ENCODE data around the gene AKR7A2.

- TF ChIP-seq CTCF (IDR thresholded peaks at IDR 0.05): no peak
- TF ChIP-seq POLR2A (IDR thresholded peaks at IDR 0.05): no peak
- no peak for TF ChIP-seq POLR2AphosphoS5 (IDR thresholded peaks at IDR 0.05)
- no peak for TF ChIP-seq EP300 (IDR thresholded peaks at IDR 0.05)
Observed at GRCh38 chr1:19330449-19331135, 18.6 kb upstream of the AKR7A2 start.
